Retinal pigment epithelial cell (primary cell): ENCODE measurements around the gene GNL1.

ENCODE experiments used
- DNase-seq: peaks from one replicate; pipeline ENCODE4 v3.0.0-alpha.2; 2010; ENCODE audit warnings: low read depth
- H3K4me3 ChIP-seq: 2 replicates; pipeline ENCODE4 v1.5.1; 2011; ENCODE audit warnings: mild to moderate bottlenecking, low read length, control low read depth, moderate library complexity
- CTCF ChIP-seq: conservative IDR thresholded peaks from 2 replicates; pipeline ENCODE4 v1.5.1; 2011; ENCODE audit warnings: low read depth, low read length, control low read depth, inconsistent platforms

GNL1 gene

GRCh38 chr6:30556066-30556905, at the start of gene GNL1:
TSS of gene GNL1 (minus strand) at chr6:30556489. CDS start at chr6:30556203, 286 bp downstream.
- H3K4me3 ChIP-seq, result peak within 1 kb of the TSS; percentile 77
- TF ChIP-seq CTCF, result no peak
- DNase-seq, result peak; percentile 67

GRCh38 chr6:30603961-30604360, 47.7 kb upstream of the GNL1 start:
- TF ChIP-seq CTCF, result no peak
- DNase-seq, result no peak
- no peak overlapping the region for H3K4me3 ChIP-seq

GRCh38 chr6:30601815-30602641, 45.7 kb upstream of the GNL1 start:
- TF ChIP-seq CTCF, result no peak
- DNase-seq, result no peak
- H3K4me3 ChIP-seq, result no peak overlapping the region

- DNase-seq, result no peak
- no peak for TF ChIP-seq CTCF
- no peak overlapping the region for H3K4me3 ChIP-seq
These were observed 45.1 kb upstream of the GNL1 start for GRCh38 chr6:30601436-30601814.

GRCh38 chr6:30600451-30600961, 44.2 kb upstream of the GNL1 start:
- H3K4me3 ChIP-seq, result no peak overlapping the region
- no peak for DNase-seq
- TF ChIP-seq CTCF, result no peak

GRCh38 chr6:30599625-30600324, 43.5 kb upstream of the GNL1 start:
- no peak overlapping the region for H3K4me3 ChIP-seq
- no peak for TF ChIP-seq CTCF

More at GRCh38 chr6:30599625-30600324, 43.5 kb upstream of the GNL1 start:
- DNase-seq, result no peak
